K562 (cell line): ENCODE results near the gene TIMP1. TPM values are rescaled to one million over a fixed set of nuclear protein-coding genes. Genes with fewer than 3 reads are reported as not detected.
A peak's percentile ranks its signal among the peaks of the same experiment; 100 is the strongest.

Experiments
- BHLHE40 ChIP-seq: IDR thresholded peaks from 2 replicates; pipeline ENCODE4 v1.6.1; 2011; ENCODE audit warnings: low read length, improper control_type of control experiment
- CLOCK ChIP-seq: fragments of 250-450 bp; sonication (Bioruptor Pico); IDR thresholded peaks from 2 replicates; pipeline ENCODE4 v1.4.0; 2020; ENCODE audit warnings: mild to moderate bottlenecking, moderate library complexity, borderline replicate concordance
- CREB3L1 ChIP-seq: fragments of 450-650 bp; IDR thresholded peaks from 2 replicates; pipeline ENCODE4 v1.6.1; 2014; ENCODE audit warnings: low read depth, mild to moderate bottlenecking, moderate library complexity, borderline replicate concordance
- DEAF1 ChIP-seq: fragments of 450-650 bp; formaldehyde crosslinking; IDR thresholded peaks from 2 replicates; pipeline ENCODE4 v1.4.0; 2020; ENCODE audit warnings: mild to moderate bottlenecking, moderate library complexity
- E4F1 ChIP-seq: fragments of 250-450 bp; sonication (Bioruptor Pico); IDR thresholded peaks from 2 replicates; pipeline ENCODE4 v1.5.0; 2021; ENCODE audit warnings: mild to moderate bottlenecking, borderline replicate concordance
- EP400 ChIP-seq: fragments of 450-650 bp; IDR thresholded peaks from 2 replicates; pipeline ENCODE4 v1.6.1; 2017; ENCODE audit warnings: antibody characterized with exemption, mild to moderate bottlenecking, moderate library complexity
- FOXP1 ChIP-seq: sonication (generic); formaldehyde crosslinking; IDR thresholded peaks from 2 replicates; pipeline ENCODE4 v1.8.0; 2022; ENCODE audit warnings: mild to moderate bottlenecking, missing genetic modification reagents
- NFRKB ChIP-seq: fragments of 450-650 bp; IDR thresholded peaks from 2 replicates; pipeline ENCODE4 v1.6.1; 2016; ENCODE audit warnings: low read depth
- NRF1 ChIP-seq, 2 experiments: fragments of 450-650 bp; IDR thresholded peaks in 1 of 2; conservative IDR thresholded peaks in 1 of 2; 2 replicates each; pipeline ENCODE4 v1.6.1; 2014; ENCODE audit warnings: mild to moderate bottlenecking in 2 of 2
- PKNOX1 ChIP-seq: fragments of 450-650 bp; IDR thresholded peaks from 2 replicates; pipeline ENCODE4 v1.6.1; 2016
- SRSF1 ChIP-seq: fragments of 200-400 bp; formaldehyde crosslinking; IDR thresholded peaks from 2 replicates; pipeline ENCODE4 v1.6.1; 2017; ENCODE audit warnings: mild to moderate bottlenecking, low read depth, low read length, moderate library complexity
- TRIM28 ChIP-seq: fragments of 450-650 bp; IDR thresholded peaks from 2 replicates; pipeline ENCODE4 v1.6.1; 2017
- WHSC1 ChIP-seq: IDR thresholded peaks from one replicate; pipeline ENCODE4 v1.6.1; 2012; ENCODE audit warnings: low read length, control low read depth, inconsistent platforms
- ZBTB7A ChIP-seq: IDR thresholded peaks from 2 replicates; pipeline ENCODE4 v1.6.1; 2011; ENCODE audit warnings: low read depth, mild to moderate bottlenecking, low read length, moderate library complexity, borderline replicate concordance; ENCODE audit not compliant: control insufficient read depth
- ZKSCAN1 ChIP-seq: fragments of 150-350 bp; IDR thresholded peaks from 2 replicates; pipeline ENCODE4 v1.6.1; 2016; ENCODE audit warnings: low read depth, low read length
- polyA plus RNA-seq, 8 experiments: library from polyadenylated mRNA; depleted of rRNA in 4 of 8; stranded (reverse) in 5 of 8; unstranded in 3 of 8; fragments of >200 nt; fragmentation: Nextera tagmentation in 2 of 8; fragmentation: Illumina TruSeq in 1 of 8; extraction: Ambion mirVana in 2 of 8; extraction: Trizol in 1 of 8; gene quantifications; 2 replicates each; pipeline versions ENCODE4 v1.2.1 to v1.2.3, GENCODE V29; 2011 to 2014; ENCODE audit warnings: inconsistent platforms in 1 of 8, missing spikeins in 1 of 8
- total RNA-seq, 7 experiments: library from RNA; depleted of rRNA in 6 of 7; stranded (reverse); fragments of >200 nt in 6 of 7; fragmentation: Illumina TruSeq in 2 of 7; extraction: Trizol in 2 of 7; gene quantifications; 2 replicates each; pipeline versions ENCODE4 v1.2.1 to v1.2.3, GENCODE V29; 2011 to 2021; ENCODE audit warnings: low replicate concordance in 1 of 7

The TIMP1 gene
- total and polyA plus RNA-seq, 9 of the 15 experiments (the other 6 are each of a cell fraction or from before 2014, with no cell fraction given), result 115 to 699 (median 273) TPM

GRCh38 chrX:47581731-47582647, at the start of gene TIMP1 (continued):
- TF ChIP-seq E4F1 (CRISPR knock-in tag) (no peak), ZKSCAN1 (no peak), SRSF1 (no peak), PKNOX1 (peak; percentile 96), BHLHE40 (no peak; the same call in none of the 2 replicates), NRF1 (conservative IDR thresholded peaks at IDR 0.05 in 1 of 2, IDR thresholded peaks at IDR 0.05 in 1 of 2) (peak in 1 of 2 experiments; percentile 36; a peak in 1 of 4 replicates), NFRKB (no peak), EP400 (peak; percentile 68), TRIM28 (no peak; the same call in 1 of the 2 replicates), WHSC1 (no peak), CLOCK (CRISPR knock-in tag) (no peak), ZBTB7A (peak; percentile 56; the same call in 1 of the 2 replicates), DEAF1 (no peak), CREB3L1 (peak; percentile 71; the same call in 1 of the 2 replicates), FOXP1 (CRISPR knock-in tag) (0 out of 2 replicates have a peak, but pooled peaks have one; percentile 30)
